Peyer's patch (tissue), 4 donors: ENCODE data around the gene NCBP2.

ENCODE experiments used
- POLR2A ChIP-seq, 2 donors: fragments of 450-650 bp; IDR thresholded peaks; one replicate each; pipeline ENCODE4 v1.5.1; 2017; ENCODE audit warnings: antibody characterized with exemption in 2 of 2, mild to moderate bottlenecking in 2 of 2, moderate library complexity in 2 of 2
- TF ChIP-seq, protein P1 (sequence below), 6 experiments: fragments of 450-650 bp in 4 of 6; fragments of 200-600 bp in 2 of 6; sonication (generic) in 1 of 6; IDR thresholded peaks; one replicate each; pipeline ENCODE4 v1.5.1; 2017 to 2019; ENCODE audit warnings: antibody characterized with exemption in 6 of 6, mild to moderate bottlenecking in 3 of 6, moderate library complexity in 1 of 6

DNA sequence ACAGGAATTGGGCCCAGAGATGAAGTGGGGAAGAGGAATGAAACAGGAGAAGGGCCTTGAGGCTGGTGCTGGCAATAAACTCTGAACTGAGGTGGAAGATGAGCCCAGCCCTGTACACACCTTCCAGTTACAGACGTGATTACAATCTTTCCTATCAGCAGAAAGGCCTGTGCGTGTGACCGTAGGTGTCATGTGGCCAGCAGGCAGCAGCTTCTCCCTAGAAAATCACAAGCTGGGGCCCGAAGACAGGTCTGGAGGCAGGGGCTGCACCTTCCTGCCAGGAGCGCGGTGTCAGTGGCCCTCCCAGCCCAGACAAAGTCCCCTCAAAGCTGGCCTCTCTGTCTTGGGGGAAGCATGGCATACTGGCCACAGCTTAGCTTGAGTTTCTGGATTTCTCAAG is 43.0 kb upstream of the NCBP2 start:
- TF ChIP-seq, protein P1, sequence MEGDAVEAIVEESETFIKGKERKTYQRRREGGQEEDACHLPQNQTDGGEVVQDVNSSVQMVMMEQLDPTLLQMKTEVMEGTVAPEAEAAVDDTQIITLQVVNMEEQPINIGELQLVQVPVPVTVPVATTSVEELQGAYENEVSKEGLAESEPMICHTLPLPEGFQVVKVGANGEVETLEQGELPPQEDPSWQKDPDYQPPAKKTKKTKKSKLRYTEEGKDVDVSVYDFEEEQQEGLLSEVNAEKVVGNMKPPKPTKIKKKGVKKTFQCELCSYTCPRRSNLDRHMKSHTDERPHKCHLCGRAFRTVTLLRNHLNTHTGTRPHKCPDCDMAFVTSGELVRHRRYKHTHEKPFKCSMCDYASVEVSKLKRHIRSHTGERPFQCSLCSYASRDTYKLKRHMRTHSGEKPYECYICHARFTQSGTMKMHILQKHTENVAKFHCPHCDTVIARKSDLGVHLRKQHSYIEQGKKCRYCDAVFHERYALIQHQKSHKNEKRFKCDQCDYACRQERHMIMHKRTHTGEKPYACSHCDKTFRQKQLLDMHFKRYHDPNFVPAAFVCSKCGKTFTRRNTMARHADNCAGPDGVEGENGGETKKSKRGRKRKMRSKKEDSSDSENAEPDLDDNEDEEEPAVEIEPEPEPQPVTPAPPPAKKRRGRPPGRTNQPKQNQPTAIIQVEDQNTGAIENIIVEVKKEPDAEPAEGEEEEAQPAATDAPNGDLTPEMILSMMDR (IDR thresholded peaks at IDR 0.05) = no peak
- TF ChIP-seq POLR2A (IDR thresholded peaks at IDR 0.05) = no peak
